Neural cell (in vitro differentiated cells): Measurements from ENCODE around the gene SREBF1.

Source experiments
- POLR2AphosphoS5 ChIP-seq: IDR thresholded peaks from 2 replicates; pipeline ENCODE4 v1.6.1; 2012
- RAD21 ChIP-seq: fragments of 450-650 bp; conservative IDR thresholded peaks from 2 replicates; pipeline ENCODE4 v1.6.1; 2014; ENCODE audit warnings: antibody characterized with exemption, mild to moderate bottlenecking, moderate library complexity

DNA sequence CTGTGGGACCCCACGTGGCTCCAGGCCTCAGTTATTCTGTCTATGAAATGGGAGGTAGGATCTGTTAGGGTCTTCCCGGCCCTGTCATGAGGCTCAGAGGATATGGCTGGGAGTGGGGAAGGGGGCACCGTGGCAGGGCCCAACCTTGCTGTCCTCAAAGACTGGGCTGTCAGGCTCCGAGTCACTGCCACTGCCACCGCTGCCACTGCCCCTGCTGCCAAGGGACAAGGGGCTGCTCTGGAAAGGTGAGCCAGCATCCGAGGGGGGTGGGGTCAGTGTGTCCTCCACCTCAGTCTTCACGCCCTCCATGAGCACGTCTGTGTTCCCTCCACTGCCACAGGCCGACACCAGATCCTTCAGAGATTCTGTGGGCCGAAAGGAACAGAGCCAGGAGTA, 19.2 kb downstream of the SREBF1 start:
- no peak for TF ChIP-seq RAD21
- no peak for TF ChIP-seq POLR2AphosphoS5
